Measurements from ENCODE around the gene EPN3. TPM values are rescaled to one million over a fixed set of nuclear protein-coding genes. Genes with fewer than 3 reads are reported as not detected.

Gene EPN3
- total RNA-seq, 1 experiment from 2014 or later, result 0.92 TPM

- in situ Hi-C loops (cut with HindIII; ENCODE audit: low pct_unique_long_range_greater_than_20kb, low sequenced_read_pairs), result no loop called here
Measured at GRCh38 chr17:50533720-50534148, 1.2 kb downstream of the EPN3 start.

DNA sequence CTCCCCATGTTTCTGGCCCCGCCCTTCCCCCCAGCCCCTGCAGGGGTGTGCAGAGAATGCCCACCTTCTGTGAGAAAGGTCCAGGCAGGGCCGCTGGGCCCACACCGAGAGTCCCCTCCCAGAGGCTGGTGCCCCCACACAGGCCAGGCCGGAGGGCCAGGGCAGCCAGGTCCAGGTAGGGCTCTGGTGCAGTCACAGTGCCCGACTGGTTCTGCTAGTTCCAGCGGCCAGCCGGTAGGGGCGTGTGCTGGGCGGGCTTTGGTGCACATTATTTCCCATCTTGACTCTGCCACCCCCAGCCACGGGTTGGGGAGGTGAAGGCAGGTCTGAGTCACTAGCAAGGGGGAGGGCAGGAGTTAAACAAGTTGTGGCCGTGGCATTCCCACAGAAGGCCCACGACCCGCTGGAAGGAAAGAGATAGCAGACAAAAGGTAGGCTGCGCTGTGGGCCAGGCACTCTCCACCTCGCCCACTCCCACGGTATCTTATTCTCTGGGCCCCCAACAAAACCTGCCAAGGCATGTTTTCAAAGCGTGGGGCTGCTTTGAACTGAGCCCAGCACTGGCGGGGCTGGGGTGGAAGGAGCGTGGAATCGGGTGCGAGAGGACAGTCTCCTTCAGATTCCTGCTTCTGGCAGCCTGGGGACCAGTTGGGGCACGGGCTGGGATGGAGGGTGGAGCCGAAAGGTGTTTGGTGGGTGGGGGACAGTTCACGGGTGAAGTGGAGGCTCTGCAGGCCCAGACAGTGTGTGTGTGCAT, 1.9 kb downstream of the EPN3 start:
- peak; percentile 79 for ATAC-seq
- no peaks in the 10 kb centered on the region; the same call in 1 of the 2 replicates for H3K36me3 ChIP-seq (ENCODE audit: control insufficient read depth, insufficient read depth, low read length)
- in situ Hi-C loops (cut with HindIII; ENCODE audit: low pct_unique_long_range_greater_than_20kb, low sequenced_read_pairs), result no loop called here
- H3K27me3 ChIP-seq (ENCODE audit: control insufficient read depth, insufficient read depth, low read length), result no peaks in the 10 kb centered on the region
- H3K9me3 ChIP-seq (ENCODE audit: control insufficient read depth, insufficient read depth, low read depth, low read length), result no peaks in the 10 kb centered on the region
- TF ChIP-seq CTCF (IDR thresholded peaks at IDR 0.05) (peak; percentile 50; the same call in 1 of the 2 replicates), TCF7L2 (IDR thresholded peaks at IDR 0.05; ENCODE audit: low read depth, low read length) (no peak)
- H3K4me1 ChIP-seq (ENCODE audit: control insufficient read depth, insufficient read depth, low read length), result peaks cover 38% of the 10 kb centered on the region
- BruUV-seq (replicated peaks), result no TSS peak
- ChIA-PET POLR2A (interaction anchor here (0.7 kb wide), 1 partner anchor 171 kb away, joined by 3 read pairs; no protein-coding TSS in a partner anchor), CTCF (no interaction called here)
- H3K4me3 ChIP-seq (ENCODE audit: low read depth in 2 of 2, low read length in 2 of 2), result peak overlapping the region; percentile 16 to 34
- DNase-seq (ENCODE audit: low read depth, low spot score), result no peak
- intact Hi-C loops (cut with micrococcal nuclease; ENCODE audit: unreplicated experiment), result loop anchor here (5.0 kb wide), 1 partner anchor 52 kb away; no protein-coding TSS in a partner anchor
- peak overlapping the region; percentile 40 for H3K27ac ChIP-seq (ENCODE audit: low read length)

More at GRCh38 chr17:50533720-50534148, 1.2 kb downstream of the EPN3 start:
- Histone ChIP-seq H3K4me3 (ENCODE audit: low read depth in 2 of 2, low read length in 2 of 2) (peak overlapping the region; percentile 16 to 34), H3K27ac (ENCODE audit: low read length) (peak overlapping the region; percentile 40; the same call in 1 of the 2 replicates), H3K27me3 (ENCODE audit: control insufficient read depth, insufficient read depth, low read length) (no peaks in the 10 kb centered on the region), H3K36me3 (ENCODE audit: control insufficient read depth, insufficient read depth, low read length) (no peaks in the 10 kb centered on the region; the same call in 1 of the 2 replicates), H3K4me1 (ENCODE audit: control insufficient read depth, insufficient read depth, low read length) (peaks cover 31% of the 10 kb centered on the region), H3K9me3 (ENCODE audit: control insufficient read depth, insufficient read depth, low read depth, low read length) (no peaks in the 10 kb centered on the region)
- intact Hi-C loops (cut with micrococcal nuclease; ENCODE audit: unreplicated experiment), result loop anchor here (5.0 kb wide), 1 partner anchor 51 kb away; no protein-coding TSS in a partner anchor
- ChIA-PET POLR2A (interaction anchor here (0.7 kb wide), 1 partner anchor 172 kb away, joined by 3 read pairs; no protein-coding TSS in a partner anchor), CTCF (interaction anchor here (0.6 kb wide), 1 partner anchor 25 kb away, joined by 4 read pairs; no protein-coding TSS in a partner anchor)
- no TSS peak for BruUV-seq (replicated peaks)
- no peak for DNase-seq (ENCODE audit: low read depth, low spot score)
- no peak for TF ChIP-seq TCF7L2 (IDR thresholded peaks at IDR 0.05; ENCODE audit: low read depth, low read length)
- TF ChIP-seq CTCF (IDR thresholded peaks at IDR 0.05), result no peak
- no peak for TF ChIP-seq SIN3A (IDR thresholded peaks at IDR 0.05; ENCODE audit: borderline replicate concordance, insufficient read depth, low read depth, low read length)
- no peak for TF ChIP-seq POLR2AphosphoS5 (IDR thresholded peaks at IDR 0.05; ENCODE audit: low read depth, low read length)
- TF ChIP-seq, protein P1, sequence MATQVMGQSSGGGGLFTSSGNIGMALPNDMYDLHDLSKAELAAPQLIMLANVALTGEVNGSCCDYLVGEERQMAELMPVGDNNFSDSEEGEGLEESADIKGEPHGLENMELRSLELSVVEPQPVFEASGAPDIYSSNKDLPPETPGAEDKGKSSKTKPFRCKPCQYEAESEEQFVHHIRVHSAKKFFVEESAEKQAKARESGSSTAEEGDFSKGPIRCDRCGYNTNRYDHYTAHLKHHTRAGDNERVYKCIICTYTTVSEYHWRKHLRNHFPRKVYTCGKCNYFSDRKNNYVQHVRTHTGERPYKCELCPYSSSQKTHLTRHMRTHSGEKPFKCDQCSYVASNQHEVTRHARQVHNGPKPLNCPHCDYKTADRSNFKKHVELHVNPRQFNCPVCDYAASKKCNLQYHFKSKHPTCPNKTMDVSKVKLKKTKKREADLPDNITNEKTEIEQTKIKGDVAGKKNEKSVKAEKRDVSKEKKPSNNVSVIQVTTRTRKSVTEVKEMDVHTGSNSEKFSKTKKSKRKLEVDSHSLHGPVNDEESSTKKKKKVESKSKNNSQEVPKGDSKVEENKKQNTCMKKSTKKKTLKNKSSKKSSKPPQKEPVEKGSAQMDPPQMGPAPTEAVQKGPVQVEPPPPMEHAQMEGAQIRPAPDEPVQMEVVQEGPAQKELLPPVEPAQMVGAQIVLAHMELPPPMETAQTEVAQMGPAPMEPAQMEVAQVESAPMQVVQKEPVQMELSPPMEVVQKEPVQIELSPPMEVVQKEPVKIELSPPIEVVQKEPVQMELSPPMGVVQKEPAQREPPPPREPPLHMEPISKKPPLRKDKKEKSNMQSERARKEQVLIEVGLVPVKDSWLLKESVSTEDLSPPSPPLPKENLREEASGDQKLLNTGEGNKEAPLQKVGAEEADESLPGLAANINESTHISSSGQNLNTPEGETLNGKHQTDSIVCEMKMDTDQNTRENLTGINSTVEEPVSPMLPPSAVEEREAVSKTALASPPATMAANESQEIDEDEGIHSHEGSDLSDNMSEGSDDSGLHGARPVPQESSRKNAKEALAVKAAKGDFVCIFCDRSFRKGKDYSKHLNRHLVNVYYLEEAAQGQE (IDR thresholded peaks at IDR 0.05; ENCODE audit: insufficient read depth in 1 of 2, low read depth in 2 of 2, low read length in 1 of 2), result no peak
- peak; percentile 65 for ATAC-seq

Data from Panc1 (cell line).